Suprapubic skin (tissue), 3 donors: Measurements from ENCODE around the gene GOT2.
A peak's percentile ranks its signal among the peaks of the same experiment; 100 is the strongest.

Experiments
- POLR2A ChIP-seq, 2 donors: fragments of 450-650 bp; IDR thresholded peaks; one replicate each; pipeline ENCODE4 v1.6.1; 2017; ENCODE audit warnings: antibody characterized with exemption in 2 of 2, mild to moderate bottlenecking in 2 of 2, moderate library complexity in 2 of 2
- TF ChIP-seq, protein P1 (sequence below), 2 donors: fragments of 200-600 bp in 1 of 2; fragments of 450-650 bp in 1 of 2; sonication (generic) in 1 of 2; IDR thresholded peaks; one replicate each; pipeline ENCODE4 v1.5.1; 2016 to 2019; ENCODE audit warnings: antibody characterized with exemption in 2 of 2, mild to moderate bottlenecking in 1 of 2, moderate library complexity in 1 of 2

DNA sequence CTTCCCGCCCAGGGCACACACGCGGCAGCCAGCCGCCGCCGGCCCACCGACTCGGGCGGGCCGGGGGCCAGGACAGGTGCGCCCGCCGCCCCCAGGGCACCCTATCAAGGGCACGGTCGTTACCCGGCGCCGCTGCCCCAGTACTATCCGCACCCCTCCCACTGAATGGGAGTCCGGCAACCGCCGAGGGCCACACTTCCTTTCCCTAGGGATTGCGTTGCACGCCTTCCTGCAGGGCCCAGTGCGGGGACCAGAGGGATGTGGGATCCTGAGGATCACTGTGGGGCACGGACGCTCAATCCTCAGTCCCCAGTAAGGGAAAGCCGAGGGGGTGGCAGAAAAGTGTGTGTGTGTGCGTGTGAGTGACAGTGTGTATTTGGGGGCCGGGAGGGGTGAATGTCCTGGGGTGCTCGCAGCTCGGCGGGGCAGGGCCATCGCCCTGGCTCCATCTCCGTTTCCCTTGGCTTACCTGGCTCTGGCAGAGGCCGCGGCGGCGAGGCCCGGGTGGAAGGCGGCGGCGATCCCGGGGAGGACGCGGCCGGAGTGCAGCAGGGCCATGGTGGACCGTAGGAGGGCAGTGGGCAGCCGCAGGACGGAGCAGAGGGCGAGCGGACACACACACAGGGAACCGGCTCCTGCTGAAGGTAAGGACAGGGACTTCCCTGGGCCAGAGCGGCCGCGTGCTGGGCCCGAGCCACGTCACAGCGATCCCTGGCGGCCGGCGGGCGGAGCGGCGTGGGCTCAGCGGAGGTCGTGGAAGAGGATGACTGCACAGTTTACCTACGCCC is at the start of gene GOT2:
- no peak for TF ChIP-seq POLR2A (IDR thresholded peaks at IDR 0.05)
- TF ChIP-seq, protein P1, sequence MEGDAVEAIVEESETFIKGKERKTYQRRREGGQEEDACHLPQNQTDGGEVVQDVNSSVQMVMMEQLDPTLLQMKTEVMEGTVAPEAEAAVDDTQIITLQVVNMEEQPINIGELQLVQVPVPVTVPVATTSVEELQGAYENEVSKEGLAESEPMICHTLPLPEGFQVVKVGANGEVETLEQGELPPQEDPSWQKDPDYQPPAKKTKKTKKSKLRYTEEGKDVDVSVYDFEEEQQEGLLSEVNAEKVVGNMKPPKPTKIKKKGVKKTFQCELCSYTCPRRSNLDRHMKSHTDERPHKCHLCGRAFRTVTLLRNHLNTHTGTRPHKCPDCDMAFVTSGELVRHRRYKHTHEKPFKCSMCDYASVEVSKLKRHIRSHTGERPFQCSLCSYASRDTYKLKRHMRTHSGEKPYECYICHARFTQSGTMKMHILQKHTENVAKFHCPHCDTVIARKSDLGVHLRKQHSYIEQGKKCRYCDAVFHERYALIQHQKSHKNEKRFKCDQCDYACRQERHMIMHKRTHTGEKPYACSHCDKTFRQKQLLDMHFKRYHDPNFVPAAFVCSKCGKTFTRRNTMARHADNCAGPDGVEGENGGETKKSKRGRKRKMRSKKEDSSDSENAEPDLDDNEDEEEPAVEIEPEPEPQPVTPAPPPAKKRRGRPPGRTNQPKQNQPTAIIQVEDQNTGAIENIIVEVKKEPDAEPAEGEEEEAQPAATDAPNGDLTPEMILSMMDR (IDR thresholded peaks at IDR 0.05), result peak; percentile 26 to 94
